AG04450 (cell line): ENCODE measurements around the gene ENHO. TPM values are rescaled to one million over a fixed set of nuclear protein-coding genes. Genes with fewer than 3 reads are reported as not detected.

ENCODE experiments used
- CTCF ChIA-PET: fragments of 300-600, 350-600 bp; formaldehyde crosslinking; extraction: SDS; loops from one replicate; lab custom pipeline; 2022; ENCODE audit warnings: antibody characterized with exemption, inconsistent platforms; lab: Charles Lee
- POLR2A ChIA-PET: fragments of 350-600 bp; formaldehyde crosslinking; extraction: SDS; loops from one replicate; lab custom pipeline; 2021; ENCODE audit warnings: antibody characterized with exemption, inconsistent platforms; lab: Yijun Ruan, JAX
- DNase-seq: peaks from one replicate; pipeline ENCODE4 v3.0.0-alpha.2; 2011; ENCODE audit warnings: low read depth, low spot score
- H3K27ac ChIP-seq: one replicate; pipeline ENCODE4 v1.5.1; 2012; ENCODE audit warnings: low read depth, low read length, control low read depth
- H3K27me3 ChIP-seq: one replicate; pipeline ENCODE4 v1.6.0; 2012; ENCODE audit warnings: low read length; ENCODE audit not compliant: control insufficient read depth, insufficient read depth
- H3K4me3 ChIP-seq: 2 replicates; pipeline ENCODE4 v1.5.1; 2011; ENCODE audit warnings: mild to moderate bottlenecking, low read depth, low read length, control low read depth
- H3K9me3 ChIP-seq: 2 replicates; pipeline ENCODE4 v1.5.1; 2012; ENCODE audit warnings: low read length; ENCODE audit not compliant: control insufficient read depth, insufficient read depth
- polyA plus RNA-seq: library from polyadenylated mRNA; depleted of rRNA; stranded (reverse); fragments of >200 nt; gene quantifications from 2 replicates; pipeline ENCODE4 v1.2.3, GENCODE V29; 2011
- TF ChIP-seq, protein P1 (sequence below): IDR thresholded peaks from 2 replicates; pipeline ENCODE4 v1.5.1; 2011; ENCODE audit warnings: low read depth, low read length, control low read depth, inconsistent platforms

ENHO gene
- polyA plus RNA-seq, 1 experiment = not detected

DNA sequence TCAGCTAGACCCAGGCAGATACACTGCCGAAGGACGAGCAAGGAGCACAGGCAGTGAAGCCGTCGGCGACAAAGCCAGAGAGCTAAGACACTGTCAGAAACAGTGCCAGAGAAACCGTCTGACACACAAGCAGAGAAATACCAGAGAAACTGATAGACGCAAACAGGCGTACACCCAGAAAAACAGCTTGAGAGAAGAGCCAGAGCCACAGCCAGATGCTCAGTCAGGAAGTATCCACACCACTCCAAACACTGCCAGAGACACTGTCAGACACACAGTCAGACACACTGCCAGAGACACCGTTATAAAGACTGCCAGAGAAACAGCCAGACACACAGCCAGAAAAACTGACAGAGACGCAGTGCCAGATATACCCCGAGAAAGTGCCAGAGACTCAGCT is 47.6 kb upstream of the ENHO start:
- H3K4me3 ChIP-seq = no peak overlapping the region
- DNase-seq = no peak
- TF ChIP-seq, protein P1, sequence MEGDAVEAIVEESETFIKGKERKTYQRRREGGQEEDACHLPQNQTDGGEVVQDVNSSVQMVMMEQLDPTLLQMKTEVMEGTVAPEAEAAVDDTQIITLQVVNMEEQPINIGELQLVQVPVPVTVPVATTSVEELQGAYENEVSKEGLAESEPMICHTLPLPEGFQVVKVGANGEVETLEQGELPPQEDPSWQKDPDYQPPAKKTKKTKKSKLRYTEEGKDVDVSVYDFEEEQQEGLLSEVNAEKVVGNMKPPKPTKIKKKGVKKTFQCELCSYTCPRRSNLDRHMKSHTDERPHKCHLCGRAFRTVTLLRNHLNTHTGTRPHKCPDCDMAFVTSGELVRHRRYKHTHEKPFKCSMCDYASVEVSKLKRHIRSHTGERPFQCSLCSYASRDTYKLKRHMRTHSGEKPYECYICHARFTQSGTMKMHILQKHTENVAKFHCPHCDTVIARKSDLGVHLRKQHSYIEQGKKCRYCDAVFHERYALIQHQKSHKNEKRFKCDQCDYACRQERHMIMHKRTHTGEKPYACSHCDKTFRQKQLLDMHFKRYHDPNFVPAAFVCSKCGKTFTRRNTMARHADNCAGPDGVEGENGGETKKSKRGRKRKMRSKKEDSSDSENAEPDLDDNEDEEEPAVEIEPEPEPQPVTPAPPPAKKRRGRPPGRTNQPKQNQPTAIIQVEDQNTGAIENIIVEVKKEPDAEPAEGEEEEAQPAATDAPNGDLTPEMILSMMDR = no peak
- peaks cover 86% of the 10 kb centered on the region for H3K27me3 ChIP-seq
- CTCF ChIA-PET = interaction anchor here (1.1 to 1.3 kb wide), 2 partner anchors 21 to 167 kb away, joined by 3 to 4 read pairs; no protein-coding TSS in a partner anchor
- no peak overlapping the region for H3K27ac ChIP-seq
- POLR2A ChIA-PET = no interaction called here
- no peaks in the 10 kb centered on the region; the same call in 1 of the 2 replicates for H3K9me3 ChIP-seq

DNA sequence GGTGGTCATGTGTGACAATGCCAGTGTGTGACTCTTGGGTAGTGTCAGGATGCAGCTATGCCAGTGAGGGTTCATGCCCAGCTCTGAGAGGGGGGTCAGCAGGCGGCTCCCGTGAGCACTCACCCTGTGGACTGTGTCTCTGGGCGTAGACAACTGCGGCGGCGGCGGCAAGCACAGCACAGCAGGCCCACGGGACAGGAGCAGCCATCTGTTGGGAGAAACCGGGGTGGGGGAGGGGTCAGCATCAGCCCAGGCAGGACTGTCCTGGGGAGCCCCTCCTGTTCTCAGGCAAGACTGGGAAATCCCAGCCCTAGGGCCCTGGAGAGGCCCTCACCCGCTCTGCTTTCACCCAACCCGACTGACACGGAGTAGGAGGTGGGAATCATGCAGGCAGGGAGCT is 46.0 kb upstream of the ENHO start:
- peaks cover 76% of the 10 kb centered on the region for H3K27me3 ChIP-seq

DNA sequence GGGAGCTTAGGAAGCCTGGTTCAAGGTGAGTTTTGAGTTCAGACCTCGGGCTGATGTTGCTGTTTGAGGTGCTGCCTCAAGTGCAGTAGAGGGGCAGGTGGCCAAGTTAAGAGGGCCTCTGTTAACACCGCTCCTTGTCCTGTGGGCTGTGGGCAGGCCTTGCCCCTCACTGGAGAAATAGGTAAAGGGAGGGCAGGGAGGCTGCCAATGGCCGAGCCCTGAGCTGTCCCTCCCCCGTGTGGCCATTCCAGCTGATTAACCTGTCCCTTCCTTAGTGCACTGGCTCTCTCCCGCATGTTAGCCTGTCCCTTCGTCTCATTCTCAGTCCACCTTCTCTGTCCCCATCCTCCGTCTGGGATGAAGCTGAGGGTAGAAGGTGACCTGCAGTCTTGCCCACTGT is 45.3 kb upstream of the ENHO start:
- DNase-seq = no peak
- ChIA-PET CTCF (interaction anchor here (1.0 kb wide), 1 partner anchor 23 kb away, joined by 4 read pairs; no protein-coding TSS in a partner anchor), POLR2A (no interaction called here)
- Histone ChIP-seq H3K4me3 (no peak overlapping the region), H3K9me3 (no peaks in the 10 kb centered on the region; the same call in 1 of the 2 replicates), H3K27ac (no peak overlapping the region), H3K27me3 (peaks cover 70% of the 10 kb centered on the region)
- TF ChIP-seq, protein P1 = no peak

More for the DNA sequence above, 46.0 kb upstream of the ENHO start:
- no peak for DNase-seq
- ChIA-PET POLR2A (no interaction called here), CTCF (no interaction called here)
- Histone ChIP-seq H3K4me3 (no peak overlapping the region), H3K9me3 (no peaks in the 10 kb centered on the region; the same call in 1 of the 2 replicates), H3K27ac (no peak overlapping the region)
- TF ChIP-seq, protein P1 = no peak

DNA sequence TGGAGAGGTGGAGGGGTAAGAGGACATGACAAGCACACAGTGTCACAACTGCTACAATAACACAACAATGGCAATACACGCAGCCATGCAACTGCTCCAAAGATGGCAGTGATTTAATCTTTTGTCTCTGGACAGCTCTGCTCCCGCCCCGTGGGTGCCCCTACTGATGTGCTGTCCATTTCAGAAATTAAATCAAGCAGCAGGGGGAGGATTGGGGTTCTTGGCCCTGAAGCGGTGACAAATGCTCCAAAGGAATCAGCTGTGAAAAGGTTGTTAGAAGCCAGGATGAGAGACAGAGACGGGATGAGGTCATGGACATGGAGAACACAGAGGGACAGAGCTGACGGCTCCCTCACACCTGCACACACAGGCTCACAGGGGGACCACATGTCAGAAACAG is 44.2 kb upstream of the ENHO start:
- peaks cover 2% of the 10 kb centered on the region for H3K9me3 ChIP-seq
- POLR2A ChIA-PET = no interaction called here
- CTCF ChIA-PET = interaction anchor here (1.0 kb wide), 1 partner anchor 25 kb away, joined by 4 read pairs; no protein-coding TSS in a partner anchor

DNA sequence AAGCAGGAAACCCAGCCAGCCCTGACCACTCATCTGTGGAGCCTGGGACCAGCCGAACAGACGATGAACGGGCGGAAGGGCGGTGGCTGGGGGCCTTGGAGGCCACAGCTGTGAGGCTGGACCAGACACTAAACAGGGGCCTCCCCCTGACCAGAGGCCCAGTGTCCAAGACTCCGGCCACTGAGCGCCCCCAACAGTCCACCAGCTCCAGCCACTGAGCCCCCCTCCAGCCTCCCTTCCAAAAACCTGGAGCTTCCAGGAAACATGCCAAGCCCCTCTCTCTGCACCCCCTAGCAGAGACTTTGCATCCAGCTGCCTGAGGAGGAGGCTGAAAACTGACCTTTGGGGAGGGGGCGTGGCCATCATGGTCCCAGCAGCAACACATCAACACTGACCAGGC is 43.5 kb upstream of the ENHO start:
- ChIA-PET POLR2A (no interaction called here), CTCF (no interaction called here)
- no peak for DNase-seq
- no peak overlapping the region for H3K27ac ChIP-seq
- TF ChIP-seq, protein P1 = no peak
- H3K9me3 ChIP-seq = peaks cover 3% of the 10 kb centered on the region
- H3K4me3 ChIP-seq = no peak overlapping the region
- H3K27me3 ChIP-seq = peaks cover 59% of the 10 kb centered on the region

More for the DNA sequence above, 44.2 kb upstream of the ENHO start:
- no peak overlapping the region for H3K27ac ChIP-seq
- no peak overlapping the region for H3K4me3 ChIP-seq
- no peak for DNase-seq
- H3K27me3 ChIP-seq = peaks cover 64% of the 10 kb centered on the region
- TF ChIP-seq, protein P1 = no peak
